Measurements from ENCODE around the gene SRM. TPM values are rescaled to one million over a fixed set of nuclear protein-coding genes. Genes with fewer than 3 reads are reported as not detected.

The SRM gene
- polyA plus RNA-seq, 1 donor from 2014 or later, result 22.9 TPM

DNA sequence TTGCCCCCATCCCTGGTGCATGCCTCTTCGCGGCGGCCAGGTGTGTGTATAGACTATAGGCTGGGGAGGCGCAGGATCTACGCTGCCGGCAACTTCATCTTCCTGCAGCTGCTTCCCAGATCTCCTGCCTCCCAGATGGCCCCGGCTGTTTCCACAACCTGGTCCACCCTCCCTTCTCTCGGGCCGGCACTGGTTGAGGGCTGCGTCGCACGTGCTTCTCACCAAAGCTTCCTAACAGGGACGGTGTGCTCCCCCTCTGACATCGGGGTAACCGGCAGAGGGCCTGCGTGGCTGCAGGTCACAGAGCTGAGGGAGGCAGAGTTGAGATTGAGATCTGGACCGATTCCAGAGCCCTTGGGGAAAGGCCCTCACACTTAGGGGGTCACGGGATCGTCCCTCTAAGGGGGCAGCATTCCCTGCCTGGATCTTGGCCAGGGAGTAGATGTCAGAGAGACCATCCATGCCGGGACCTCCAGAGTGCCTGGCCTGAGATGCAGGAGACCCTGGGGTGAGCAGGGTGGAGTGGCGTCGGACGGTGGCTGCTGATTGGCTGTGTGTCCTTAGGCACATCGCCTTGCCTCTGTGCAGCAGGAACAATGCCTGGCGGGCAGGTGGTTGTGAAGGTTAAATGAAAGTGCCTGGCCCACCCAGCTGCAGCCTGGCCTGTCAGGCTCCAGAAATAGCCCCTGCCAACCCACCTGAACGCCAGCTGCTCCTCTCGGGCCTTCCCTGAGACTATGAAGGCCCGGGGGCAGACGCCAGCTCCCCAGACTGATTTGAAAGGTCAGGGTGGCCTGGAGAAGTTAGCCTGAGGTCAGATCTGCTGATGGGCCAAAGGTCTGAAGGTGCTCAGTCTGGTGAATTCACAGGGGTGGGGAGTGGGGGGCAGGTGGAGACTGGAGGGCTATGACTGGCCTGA is 6.7 kb downstream of the SRM start:
- Histone ChIP-seq H3K27ac (ENCODE audit: low read length) (no peak overlapping the region), H3K9me3 (ENCODE audit: low read length) (no peaks in the 10 kb centered on the region), H3K36me3 (ENCODE audit: insufficient read depth, low read length) (no peaks in the 10 kb centered on the region), H3K9ac (ENCODE audit: low read length) (no peak overlapping the region), H3K4me2 (ENCODE audit: low read length) (no peak overlapping the region), H2AFZ (ENCODE audit: low read depth, low read length) (no peak overlapping the region), H3K9me2 (ENCODE audit: insufficient read depth, low read length) (no peaks in the 10 kb centered on the region), H4K20me1 (ENCODE audit: insufficient read depth) (no peaks in the 10 kb centered on the region), H3K27me3 (ENCODE audit: insufficient read depth, low read depth, low read length) (no peaks in the 10 kb centered on the region), H3K79me2 (replicated peaks; ENCODE audit: insufficient read depth, low read length) (no peaks in the 10 kb centered on the region), H3K4me3 (ENCODE audit: low read length) (no peak overlapping the region), H3F3A (ENCODE audit: insufficient read depth, low read length, poor library complexity, severe bottlenecking) (no peaks in the 10 kb centered on the region)
- TF ChIP-seq TAF1 (IDR thresholded peaks at IDR 0.05; ENCODE audit: low read depth) (no peak), SMC3 (conservative IDR thresholded peaks at IDR 0.05; ENCODE audit: poor library complexity) (no peak), RAD21 (conservative IDR thresholded peaks at IDR 0.05) (no peak), MXI1 (conservative IDR thresholded peaks at IDR 0.05; ENCODE audit: poor library complexity, severe bottlenecking) (no peak), EZH2 (IDR thresholded peaks at IDR 0.05; ENCODE audit: borderline replicate concordance, insufficient read depth, low read length, poor library complexity, severe bottlenecking) (no peak), POLR2AphosphoS5 (IDR thresholded peaks at IDR 0.05) (no peak), EP300 (conservative IDR thresholded peaks at IDR 0.05; ENCODE audit: poor library complexity, severe bottlenecking) (no peak)
- TF ChIP-seq, protein P1, sequence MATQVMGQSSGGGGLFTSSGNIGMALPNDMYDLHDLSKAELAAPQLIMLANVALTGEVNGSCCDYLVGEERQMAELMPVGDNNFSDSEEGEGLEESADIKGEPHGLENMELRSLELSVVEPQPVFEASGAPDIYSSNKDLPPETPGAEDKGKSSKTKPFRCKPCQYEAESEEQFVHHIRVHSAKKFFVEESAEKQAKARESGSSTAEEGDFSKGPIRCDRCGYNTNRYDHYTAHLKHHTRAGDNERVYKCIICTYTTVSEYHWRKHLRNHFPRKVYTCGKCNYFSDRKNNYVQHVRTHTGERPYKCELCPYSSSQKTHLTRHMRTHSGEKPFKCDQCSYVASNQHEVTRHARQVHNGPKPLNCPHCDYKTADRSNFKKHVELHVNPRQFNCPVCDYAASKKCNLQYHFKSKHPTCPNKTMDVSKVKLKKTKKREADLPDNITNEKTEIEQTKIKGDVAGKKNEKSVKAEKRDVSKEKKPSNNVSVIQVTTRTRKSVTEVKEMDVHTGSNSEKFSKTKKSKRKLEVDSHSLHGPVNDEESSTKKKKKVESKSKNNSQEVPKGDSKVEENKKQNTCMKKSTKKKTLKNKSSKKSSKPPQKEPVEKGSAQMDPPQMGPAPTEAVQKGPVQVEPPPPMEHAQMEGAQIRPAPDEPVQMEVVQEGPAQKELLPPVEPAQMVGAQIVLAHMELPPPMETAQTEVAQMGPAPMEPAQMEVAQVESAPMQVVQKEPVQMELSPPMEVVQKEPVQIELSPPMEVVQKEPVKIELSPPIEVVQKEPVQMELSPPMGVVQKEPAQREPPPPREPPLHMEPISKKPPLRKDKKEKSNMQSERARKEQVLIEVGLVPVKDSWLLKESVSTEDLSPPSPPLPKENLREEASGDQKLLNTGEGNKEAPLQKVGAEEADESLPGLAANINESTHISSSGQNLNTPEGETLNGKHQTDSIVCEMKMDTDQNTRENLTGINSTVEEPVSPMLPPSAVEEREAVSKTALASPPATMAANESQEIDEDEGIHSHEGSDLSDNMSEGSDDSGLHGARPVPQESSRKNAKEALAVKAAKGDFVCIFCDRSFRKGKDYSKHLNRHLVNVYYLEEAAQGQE (IDR thresholded peaks at IDR 0.05; ENCODE audit: borderline replicate concordance), result no peak
- TF ChIP-seq, protein P2, sequence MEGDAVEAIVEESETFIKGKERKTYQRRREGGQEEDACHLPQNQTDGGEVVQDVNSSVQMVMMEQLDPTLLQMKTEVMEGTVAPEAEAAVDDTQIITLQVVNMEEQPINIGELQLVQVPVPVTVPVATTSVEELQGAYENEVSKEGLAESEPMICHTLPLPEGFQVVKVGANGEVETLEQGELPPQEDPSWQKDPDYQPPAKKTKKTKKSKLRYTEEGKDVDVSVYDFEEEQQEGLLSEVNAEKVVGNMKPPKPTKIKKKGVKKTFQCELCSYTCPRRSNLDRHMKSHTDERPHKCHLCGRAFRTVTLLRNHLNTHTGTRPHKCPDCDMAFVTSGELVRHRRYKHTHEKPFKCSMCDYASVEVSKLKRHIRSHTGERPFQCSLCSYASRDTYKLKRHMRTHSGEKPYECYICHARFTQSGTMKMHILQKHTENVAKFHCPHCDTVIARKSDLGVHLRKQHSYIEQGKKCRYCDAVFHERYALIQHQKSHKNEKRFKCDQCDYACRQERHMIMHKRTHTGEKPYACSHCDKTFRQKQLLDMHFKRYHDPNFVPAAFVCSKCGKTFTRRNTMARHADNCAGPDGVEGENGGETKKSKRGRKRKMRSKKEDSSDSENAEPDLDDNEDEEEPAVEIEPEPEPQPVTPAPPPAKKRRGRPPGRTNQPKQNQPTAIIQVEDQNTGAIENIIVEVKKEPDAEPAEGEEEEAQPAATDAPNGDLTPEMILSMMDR (IDR thresholded peaks at IDR 0.05; ENCODE audit: poor library complexity, severe bottlenecking), result no peak

DNA sequence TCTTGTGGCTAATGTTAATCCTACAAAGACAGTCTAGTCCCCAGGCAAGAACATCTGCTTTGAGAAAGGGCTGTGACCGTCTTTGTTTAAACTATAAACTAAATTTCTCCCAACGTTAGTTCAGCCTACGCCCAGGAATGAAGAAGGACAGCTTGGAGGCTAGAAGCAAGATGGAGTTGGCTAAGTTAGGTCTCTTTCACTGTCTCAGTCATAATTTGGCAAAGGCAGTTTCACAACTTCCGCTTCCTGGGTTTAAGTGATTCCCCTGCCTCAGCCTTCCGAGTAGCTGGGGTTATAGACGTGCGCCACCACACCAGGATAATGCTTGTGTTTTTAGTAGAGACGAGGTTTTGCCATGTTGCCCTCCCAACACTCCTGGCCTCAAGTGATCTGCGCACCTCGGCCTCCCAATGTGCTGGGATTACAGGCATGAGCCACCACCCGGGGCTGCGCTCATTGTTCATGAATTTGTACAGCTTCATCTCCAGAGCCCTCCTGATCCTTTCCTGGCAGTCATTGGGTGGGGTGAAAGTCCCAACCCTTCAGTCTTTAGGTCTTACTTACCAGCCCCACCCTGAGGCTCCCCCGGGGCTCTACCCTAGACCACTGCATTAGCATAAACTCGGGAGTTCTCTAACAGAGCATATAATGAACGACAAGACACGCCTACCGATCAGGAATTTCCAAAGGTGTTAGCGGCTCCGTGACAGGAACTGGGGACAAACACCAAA is 7.9 kb downstream of the SRM start:
- no peak overlapping the region for H3K4me2 ChIP-seq (ENCODE audit: low read length)
- H3K27ac ChIP-seq (ENCODE audit: low read length), result no peak overlapping the region
- TF ChIP-seq TAF1 (IDR thresholded peaks at IDR 0.05; ENCODE audit: low read depth) (no peak), SMC3 (conservative IDR thresholded peaks at IDR 0.05; ENCODE audit: poor library complexity) (no peak), POLR2AphosphoS5 (IDR thresholded peaks at IDR 0.05) (no peak), MXI1 (conservative IDR thresholded peaks at IDR 0.05; ENCODE audit: poor library complexity, severe bottlenecking) (no peak), RAD21 (conservative IDR thresholded peaks at IDR 0.05) (no peak), EZH2 (IDR thresholded peaks at IDR 0.05; ENCODE audit: borderline replicate concordance, insufficient read depth, low read length, poor library complexity, severe bottlenecking) (no peak), EP300 (conservative IDR thresholded peaks at IDR 0.05; ENCODE audit: poor library complexity, severe bottlenecking) (no peak)
- TF ChIP-seq, protein P2 (IDR thresholded peaks at IDR 0.05; ENCODE audit: poor library complexity, severe bottlenecking), result no peak
- TF ChIP-seq, protein P1 (IDR thresholded peaks at IDR 0.05; ENCODE audit: borderline replicate concordance), result no peak
- H3K4me3 ChIP-seq (ENCODE audit: low read length), result no peak overlapping the region
- no peaks in the 10 kb centered on the region for H3F3A ChIP-seq (ENCODE audit: insufficient read depth, low read length, poor library complexity, severe bottlenecking)
- H2AFZ ChIP-seq (ENCODE audit: low read depth, low read length), result no peak overlapping the region
- H4K20me1 ChIP-seq (ENCODE audit: insufficient read depth), result no peaks in the 10 kb centered on the region
- H3K9me3 ChIP-seq (ENCODE audit: low read length), result no peaks in the 10 kb centered on the region
- no peaks in the 10 kb centered on the region for H3K79me2 ChIP-seq (replicated peaks; ENCODE audit: insufficient read depth, low read length)
- no peaks in the 10 kb centered on the region for H3K36me3 ChIP-seq (ENCODE audit: insufficient read depth, low read length)
- no peak overlapping the region for H3K9ac ChIP-seq (ENCODE audit: low read length)
- no peaks in the 10 kb centered on the region for H3K9me2 ChIP-seq (ENCODE audit: insufficient read depth, low read length)
- no peaks in the 10 kb centered on the region for H3K27me3 ChIP-seq (ENCODE audit: insufficient read depth, low read depth, low read length)

All from neural cell (in vitro differentiated cells).